GM18867 (cell line): ENCODE data around the gene GALNT13.

ENCODE experiments used
- ATAC-seq: cut with Tn5 transposase; IDR thresholded peaks from one replicate; pipeline ENCODE4 v1.9.1; 2021; ENCODE audit warnings: mild to moderate bottlenecking, moderate library complexity; ENCODE audit not compliant: unreplicated experiment

The GALNT13 gene

GRCh38 chr2:154097833-154098398, 226.2 kb downstream of the GALNT13 start:
- no peak for ATAC-seq

- ATAC-seq, result no peak
Measured at GRCh38 chr2:154120706-154121105, 249.0 kb downstream of the GALNT13 start.

- ATAC-seq, result no peak
Measured at GRCh38 chr2:154125891-154126290, 254.2 kb downstream of the GALNT13 start.

GRCh38 chr2:154130821-154131220, 259.1 kb downstream of the GALNT13 start:
- ATAC-seq, result no peak

- no peak for ATAC-seq
Measured at GRCh38 chr2:154132827-154133226, 261.1 kb downstream of the GALNT13 start.

- ATAC-seq, result no peak
Measured at GRCh38 chr2:154133823-154134222, 262.1 kb downstream of the GALNT13 start.

GRCh38 chr2:154140249-154141025, 268.7 kb downstream of the GALNT13 start:
- ATAC-seq, result no peak

GRCh38 chr2:154142480-154142879, 270.8 kb downstream of the GALNT13 start:
- no peak for ATAC-seq

- ATAC-seq, result no peak
Measured at GRCh38 chr2:154143105-154143504, 271.4 kb downstream of the GALNT13 start.

GRCh38 chr2:154158101-154158500, 286.4 kb downstream of the GALNT13 start:
- no peak for ATAC-seq

GRCh38 chr2:154161286-154161685, 289.6 kb downstream of the GALNT13 start:
- no peak for ATAC-seq

GRCh38 chr2:154170400-154170799, 298.7 kb downstream of the GALNT13 start:
- ATAC-seq, result no peak

- no peak for ATAC-seq
Measured at GRCh38 chr2:154173164-154173563, 301.4 kb downstream of the GALNT13 start.

GRCh38 chr2:154173919-154174318, 302.2 kb downstream of the GALNT13 start:
- ATAC-seq, result no peak

- no peak for ATAC-seq
Measured at GRCh38 chr2:154182008-154182407, 310.3 kb downstream of the GALNT13 start.

GRCh38 chr2:154187948-154188347, 316.2 kb downstream of the GALNT13 start:
- no peak for ATAC-seq

- no peak for ATAC-seq
Measured at GRCh38 chr2:154189953-154190352, 318.2 kb downstream of the GALNT13 start.

- no peak for ATAC-seq
Measured at GRCh38 chr2:154193246-154193645, 321.5 kb downstream of the GALNT13 start.

GRCh38 chr2:154194909-154195643, 323.4 kb downstream of the GALNT13 start:
- ATAC-seq, result no peak

GRCh38 chr2:154195644-154196195, 324.0 kb downstream of the GALNT13 start:
- no peak for ATAC-seq

- ATAC-seq, result no peak
Measured at GRCh38 chr2:154198866-154199265, 327.1 kb downstream of the GALNT13 start.

- no peak for ATAC-seq
Measured at GRCh38 chr2:154203206-154203605, 331.5 kb downstream of the GALNT13 start.
